CD4-positive, CD25-positive, alpha-beta regulatory T cell (primary cell): Measurements from ENCODE around the gene BBIP1. TPM values are rescaled to one million over a fixed set of nuclear protein-coding genes. Genes with fewer than 3 reads are reported as not detected.

ENCODE experiments used
- ATAC-seq, 2 donors: fragments of 150-1000 bp; cut with Tn5 transposase; one replicate each; pipeline ENCODE4 v1.10.0; 2021; ENCODE audit warnings: low read depth in 2 of 2, moderate number of reproducible peaks in 2 of 2, moderate library complexity in 1 of 2
- DNase-seq, 3 donors: peaks; one replicate each; pipeline versions ENCODE4 v3.0.0 to v3.0.0-alpha.2; 2012 to 2022; ENCODE audit warnings: mixed read lengths in 1 of 3
- H3K27ac ChIP-seq: one replicate; pipeline ENCODE4 v1.7.0; 2013; ENCODE audit warnings: mild to moderate bottlenecking, low read length; ENCODE audit not compliant: insufficient read depth, poor library complexity, severe bottlenecking
- H3K27me3 ChIP-seq: one replicate; pipeline ENCODE4 v1.7.0; 2013; ENCODE audit warnings: low read length; ENCODE audit not compliant: control insufficient read depth, insufficient read depth
- H3K36me3 ChIP-seq: one replicate; pipeline ENCODE4 v1.7.0; 2013; ENCODE audit warnings: mild to moderate bottlenecking, low read length, moderate library complexity; ENCODE audit not compliant: control insufficient read depth, insufficient read depth
- H3K4me1 ChIP-seq: 2 replicates; pipeline ENCODE4 v1.7.0; 2013; ENCODE audit warnings: mild to moderate bottlenecking, low read length; ENCODE audit not compliant: insufficient read depth, control insufficient read depth, poor library complexity, severe bottlenecking
- H3K4me3 ChIP-seq: one replicate; pipeline ENCODE4 v1.7.0; 2013; ENCODE audit warnings: low read depth, mild to moderate bottlenecking, low read length, moderate library complexity
- H3K9me3 ChIP-seq, 2 experiments: 1 replicate in 1 of 2; 2 replicates in 1 of 2; pipeline ENCODE4 v1.7.0; 2013; ENCODE audit warnings: low read length in 2 of 2, mild to moderate bottlenecking in 1 of 2, moderate library complexity in 1 of 2; ENCODE audit not compliant: control insufficient read depth in 2 of 2
- H3K27ac Mint-ChIP-seq, 3 donors: one replicate each; pipeline ENCODE4 v1.8.0; 2020 to 2022; ENCODE audit warnings: mild to moderate bottlenecking in 3 of 3, mixed read lengths in 3 of 3, moderate library complexity in 2 of 3
- H3K27me3 Mint-ChIP-seq: one replicate; pipeline ENCODE4 v1.8.0; 2022; ENCODE audit warnings: mild to moderate bottlenecking, mixed read lengths
- H3K36me3 Mint-ChIP-seq: one replicate; pipeline ENCODE4 v1.8.0; 2020; ENCODE audit warnings: mixed read lengths
- H3K4me1 Mint-ChIP-seq, 4 donors: one replicate each; pipeline ENCODE4 v1.8.0; 2020 to 2022; ENCODE audit warnings: mixed read lengths in 4 of 4, mild to moderate bottlenecking in 1 of 4
- H3K4me3 Mint-ChIP-seq, 4 donors: one replicate each; pipeline ENCODE4 v1.8.0; 2020 to 2022; ENCODE audit warnings: mild to moderate bottlenecking in 4 of 4, mixed read lengths in 4 of 4, moderate library complexity in 3 of 4
- H3K9me3 Mint-ChIP-seq, 7 donors: one replicate each; pipeline ENCODE4 v1.8.0; 2020 to 2022; ENCODE audit warnings: mixed read lengths in 7 of 7, mild to moderate bottlenecking in 3 of 7, moderate library complexity in 2 of 7
- polyA plus RNA-seq, 4 donors: library from polyadenylated mRNA; unstranded; fragments of 300-500 nt; fragmentation: Illumina TruSeq; gene quantifications; one replicate each; pipeline ENCODE4 v1.2.3, GENCODE V29; 2021
- total RNA-seq: library from RNA; stranded (reverse); gene quantifications from one replicate; pipeline ENCODE4 v1.2.3, GENCODE V29; 2022

BBIP1 gene
- total and polyA plus RNA-seq, 5 donors from 2014 or later = 34.1 to 42.3 (median 39.3) TPM

DNA sequence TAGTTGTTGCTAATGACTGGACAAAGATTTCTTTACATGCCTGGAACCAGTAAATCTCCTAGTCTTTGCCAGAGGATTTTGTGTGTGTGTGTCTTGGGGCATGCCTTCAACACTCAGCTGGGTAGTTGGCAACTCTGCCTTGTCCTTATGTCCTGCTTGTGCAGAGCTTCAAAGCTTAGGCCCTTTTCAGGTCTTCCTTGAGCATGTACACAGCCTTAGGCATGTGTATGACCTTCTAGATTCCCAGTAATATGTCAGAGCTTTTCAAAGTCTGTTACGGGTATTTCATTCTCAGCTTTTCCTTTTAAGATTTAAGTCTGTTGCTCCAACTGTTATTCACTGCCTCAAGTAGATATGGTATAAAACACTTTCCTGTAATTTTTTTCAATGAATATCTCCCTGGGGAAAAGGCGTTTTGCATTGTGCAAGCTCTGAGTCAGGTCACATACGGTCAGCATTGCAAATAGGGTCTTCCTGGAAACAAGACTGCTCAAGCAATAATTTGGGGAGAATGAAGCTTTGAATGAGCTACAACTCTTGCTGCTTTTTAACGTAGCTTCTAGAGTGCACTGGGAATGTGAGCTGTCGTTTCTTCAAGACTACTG is 25.9 kb upstream of the BBIP1 start:
- peaks cover 55 to 66% (median 64%) of the 10 kb centered on the region in 4 donors for H3K4me1 Mint-ChIP-seq
- DNase-seq (no peak), ATAC-seq (no peak)
- no peaks in the 10 kb centered on the region for H3K27me3 Mint-ChIP-seq
- Histone ChIP-seq H3K4me3 (no peak overlapping the region), H3K27me3 (no peaks in the 10 kb centered on the region), H3K36me3 (peaks cover 28% of the 10 kb centered on the region), H3K4me1 (no peaks in the 10 kb centered on the region), H3K9me3 (no peaks in the 10 kb centered on the region), H3K27ac (no peak overlapping the region)
- peak overlapping the region in 1 of 4 donors; percentile 28 for H3K4me3 Mint-ChIP-seq
- no peak overlapping the region for H3K27ac Mint-ChIP-seq
- H3K9me3 Mint-ChIP-seq = peaks cover 0 to 15% (median 3%) of the 10 kb centered on the region in 7 donors
- H3K36me3 Mint-ChIP-seq = peaks cover 60% of the 10 kb centered on the region

DNA sequence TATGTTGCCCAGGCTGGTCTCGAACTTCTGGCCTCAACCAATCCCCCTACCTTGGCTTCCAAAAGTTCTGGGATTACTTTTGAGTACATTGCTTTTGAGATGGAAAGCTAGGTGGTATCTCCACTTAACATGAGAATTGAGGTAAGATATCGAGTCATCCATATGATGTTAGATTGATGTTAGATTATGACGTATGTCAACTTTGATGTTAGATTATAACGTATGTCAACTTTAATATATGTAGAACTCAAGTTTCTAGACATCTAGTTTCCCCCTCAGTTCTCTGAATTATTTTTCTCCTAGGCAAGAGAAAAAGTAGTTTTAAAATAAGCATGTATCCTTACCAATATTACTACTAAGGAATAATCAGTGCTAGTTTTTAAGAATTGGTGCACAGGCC is 20.4 kb upstream of the BBIP1 start:
- no peaks in the 10 kb centered on the region for H3K27me3 Mint-ChIP-seq
- no peak overlapping the region for H3K27ac Mint-ChIP-seq
- H3K36me3 ChIP-seq = peaks cover 23% of the 10 kb centered on the region
- no peaks in the 10 kb centered on the region for H3K27me3 ChIP-seq
- ATAC-seq (no peak), DNase-seq (no peak)
- peaks cover 33% of the 10 kb centered on the region for H3K36me3 Mint-ChIP-seq
- H3K9me3 Mint-ChIP-seq = peaks cover 0 to 15% (median 0%) of the 10 kb centered on the region in 7 donors
- no peaks in the 10 kb centered on the region for H3K4me1 ChIP-seq
- H3K4me1 Mint-ChIP-seq = peaks cover 44 to 62% (median 52%) of the 10 kb centered on the region in 4 donors
- no peaks in the 10 kb centered on the region for H3K9me3 ChIP-seq
- H3K4me3 ChIP-seq = no peak overlapping the region
- H3K27ac ChIP-seq = no peak overlapping the region
- no peak overlapping the region for H3K4me3 Mint-ChIP-seq

DNA sequence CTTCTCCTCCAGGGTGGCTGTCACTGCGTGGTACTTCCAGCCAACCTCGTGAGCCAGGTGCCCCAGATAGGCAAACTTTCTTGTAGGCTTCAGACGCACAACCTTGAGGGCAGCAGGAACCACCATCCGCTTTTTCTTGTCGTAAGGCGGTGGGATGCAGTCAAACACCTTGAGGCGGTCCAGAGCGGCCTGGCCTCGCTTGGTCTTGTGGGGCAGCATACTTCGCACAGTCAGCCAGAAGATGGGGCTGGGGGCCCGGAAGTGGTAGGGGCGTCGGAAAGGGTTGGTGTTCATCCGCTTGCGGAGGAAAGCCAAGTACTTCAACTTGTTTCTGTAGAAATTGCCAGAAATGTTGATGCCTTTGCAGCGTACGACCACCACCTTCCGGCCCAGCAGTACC is 17.8 kb upstream of the BBIP1 start:
- Mint-ChIP-seq H3K4me3 (no peak overlapping the region), H3K9me3 (peaks cover 0 to 4% (median 0%) of the 10 kb centered on the region in 7 donors), H3K36me3 (peaks cover 13% of the 10 kb centered on the region), H3K4me1 (peaks cover 35 to 55% (median 47%) of the 10 kb centered on the region in 4 donors), H3K27me3 (no peaks in the 10 kb centered on the region), H3K27ac (no peak overlapping the region)
- DNase-seq (no peak), ATAC-seq (no peak)
- no peak overlapping the region for H3K4me3 ChIP-seq
- no peaks in the 10 kb centered on the region for H3K4me1 ChIP-seq
- H3K27ac ChIP-seq = no peak overlapping the region
- H3K27me3 ChIP-seq = no peaks in the 10 kb centered on the region
- peaks cover 10% of the 10 kb centered on the region for H3K36me3 ChIP-seq
- no peaks in the 10 kb centered on the region for H3K9me3 ChIP-seq

DNA sequence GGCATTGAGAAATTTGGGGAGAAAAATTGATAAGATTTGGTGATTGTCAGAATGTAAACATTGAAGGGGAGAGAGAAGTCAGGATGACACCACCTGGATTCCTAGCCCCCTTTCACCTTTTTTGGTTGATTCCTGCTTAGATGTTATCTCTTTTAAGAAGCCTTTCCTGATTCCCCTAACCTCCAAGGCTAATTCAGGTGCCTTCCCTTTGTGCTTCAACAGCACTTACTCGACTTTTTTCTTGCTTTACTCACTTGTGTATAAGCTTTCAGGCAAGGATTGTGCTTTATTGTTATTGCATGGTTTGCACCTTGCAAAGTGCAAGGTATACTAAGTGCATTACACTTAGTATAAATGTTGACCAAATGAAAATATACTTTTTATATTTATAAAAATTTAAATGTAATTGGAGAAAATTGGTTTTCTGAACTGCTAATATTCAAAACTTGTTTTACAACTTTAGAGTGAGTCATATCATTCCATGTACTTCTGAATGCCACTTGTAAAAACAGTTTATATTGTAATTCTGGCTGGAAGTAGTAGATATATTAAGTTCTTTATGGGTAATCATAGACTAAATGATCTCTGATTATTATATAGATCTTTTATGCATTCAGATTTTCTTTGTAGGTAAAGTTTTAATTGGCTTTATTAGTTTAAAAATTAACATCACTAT is 13.7 kb upstream of the BBIP1 start:
- Mint-ChIP-seq H3K4me1 (peaks cover 15 to 40% (median 33%) of the 10 kb centered on the region in 4 donors), H3K4me3 (no peak overlapping the region), H3K27me3 (no peaks in the 10 kb centered on the region), H3K27ac (no peak overlapping the region), H3K9me3 (no peaks in the 10 kb centered on the region), H3K36me3 (no peaks in the 10 kb centered on the region)
- no peak for DNase-seq
- Histone ChIP-seq H3K36me3 (peaks cover 5% of the 10 kb centered on the region), H3K9me3 (no peaks in the 10 kb centered on the region), H3K4me3 (no peak overlapping the region), H3K27ac (no peak overlapping the region), H3K27me3 (no peaks in the 10 kb centered on the region), H3K4me1 (peaks cover 16% of the 10 kb centered on the region)
- ATAC-seq = no peak

DNA sequence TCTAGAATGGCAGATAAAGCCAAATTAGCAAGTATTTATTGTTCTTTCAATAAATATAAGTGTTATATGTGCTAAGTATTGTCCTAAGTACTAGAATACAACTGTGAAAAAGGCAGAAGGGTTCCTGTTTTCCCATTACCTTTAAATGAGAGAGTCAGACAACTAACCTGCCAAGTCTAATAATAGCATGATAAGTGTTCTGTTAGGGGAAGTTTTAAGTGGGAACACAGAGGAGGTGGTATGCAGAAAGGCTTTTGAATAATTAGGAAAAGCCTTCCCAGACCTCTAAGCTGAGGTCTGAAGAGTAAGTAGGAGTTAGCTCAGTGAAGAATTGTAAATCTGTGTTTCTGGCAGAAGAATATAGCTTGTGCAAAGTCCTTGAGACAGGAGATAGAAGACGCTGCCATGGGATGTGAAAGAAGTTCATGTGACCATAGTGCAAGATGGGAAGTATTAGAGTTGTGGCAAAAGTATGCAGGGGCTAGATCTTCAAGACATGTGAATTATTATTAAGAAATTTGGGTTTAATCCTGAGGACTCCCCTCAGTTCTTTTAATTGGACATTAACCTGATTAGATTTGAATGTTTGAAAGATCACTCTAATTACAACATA is 12.9 kb upstream of the BBIP1 start:
- Histone ChIP-seq H3K27ac (no peak overlapping the region), H3K9me3 (no peaks in the 10 kb centered on the region), H3K27me3 (no peaks in the 10 kb centered on the region), H3K4me1 (peaks cover 23% of the 10 kb centered on the region), H3K36me3 (peaks cover 2% of the 10 kb centered on the region), H3K4me3 (peak overlapping the region; percentile 9)
- Mint-ChIP-seq H3K4me1 (peaks cover 17 to 42% (median 34%) of the 10 kb centered on the region in 4 donors), H3K27ac (no peak overlapping the region), H3K27me3 (no peaks in the 10 kb centered on the region), H3K36me3 (no peaks in the 10 kb centered on the region), H3K9me3 (no peaks in the 10 kb centered on the region), H3K4me3 (no peak overlapping the region)
- DNase-seq (no peak), ATAC-seq (no peak)

DNA sequence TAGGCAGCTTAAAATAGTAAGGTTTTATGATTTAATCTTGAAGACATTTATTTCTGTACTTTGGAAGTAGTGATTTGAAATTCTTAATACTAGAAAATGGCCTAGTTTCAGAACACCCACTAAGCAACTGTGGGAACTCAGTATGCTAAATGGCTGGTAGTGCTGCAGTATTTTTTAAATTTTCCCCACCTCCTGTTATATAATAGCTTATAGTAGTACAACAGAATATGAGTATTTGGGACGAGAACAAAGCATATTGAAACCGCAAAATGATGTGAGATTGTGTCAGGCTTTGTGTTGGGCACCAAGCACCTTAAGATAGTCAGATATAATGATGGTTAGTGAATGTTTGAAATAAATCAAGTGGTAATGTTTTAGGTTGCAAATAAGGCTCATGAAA is 8.5 kb upstream of the BBIP1 start:
- no peaks in the 10 kb centered on the region for H3K27me3 ChIP-seq
- peak overlapping the region; percentile 7 for H3K4me3 ChIP-seq
- Mint-ChIP-seq H3K27me3 (no peaks in the 10 kb centered on the region), H3K4me3 (no peak overlapping the region), H3K36me3 (no peaks in the 10 kb centered on the region), H3K4me1 (peaks cover 24 to 47% (median 38%) of the 10 kb centered on the region in 4 donors), H3K27ac (no peak overlapping the region), H3K9me3 (no peaks in the 10 kb centered on the region)
- H3K27ac ChIP-seq = no peak overlapping the region
- H3K4me1 ChIP-seq = peaks cover 35% of the 10 kb centered on the region
- H3K36me3 ChIP-seq = no peaks in the 10 kb centered on the region
- DNase-seq (no peak), ATAC-seq (no peak)
- H3K9me3 ChIP-seq = no peaks in the 10 kb centered on the region

DNA sequence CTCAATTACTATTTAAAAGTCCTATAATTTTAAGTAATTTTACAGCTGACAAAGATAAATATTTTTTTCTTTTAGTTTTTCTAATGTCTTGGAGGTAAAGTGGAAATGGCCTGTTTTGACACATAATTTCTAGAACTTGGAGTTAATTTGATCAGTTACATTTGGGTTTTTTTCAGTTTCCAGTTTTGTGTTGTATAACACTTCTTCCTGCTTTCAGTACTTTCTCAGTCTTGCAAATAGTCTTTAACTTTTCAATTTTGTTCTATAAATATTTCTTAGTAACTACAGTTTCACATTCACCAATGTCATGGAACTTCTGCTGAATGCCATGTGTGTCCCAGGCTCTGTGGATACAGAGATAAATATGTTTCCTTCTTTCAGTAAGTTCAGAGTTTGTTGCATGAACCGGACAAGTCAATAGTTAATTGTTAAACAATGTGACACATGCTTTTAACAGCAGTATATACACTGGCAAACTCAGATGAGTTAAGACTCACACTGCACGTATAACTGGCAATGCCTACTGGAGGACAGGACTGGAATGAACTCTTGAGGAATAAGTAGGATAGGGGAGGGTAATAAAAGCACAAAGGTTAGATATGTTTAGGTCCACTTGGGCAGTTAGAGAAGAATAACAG is 5.0 kb upstream of the BBIP1 start:
- Mint-ChIP-seq H3K27ac (peak overlapping the region in 1 of 3 donors; percentile 33), H3K9me3 (no peaks in the 10 kb centered on the region), H3K27me3 (no peaks in the 10 kb centered on the region), H3K36me3 (no peaks in the 10 kb centered on the region), H3K4me3 (peak overlapping the region in 2 of 4 donors; percentile 16 to 17), H3K4me1 (peaks cover 24 to 68% (median 41%) of the 10 kb centered on the region in 4 donors)
- H3K4me3 ChIP-seq = peak overlapping the region; percentile 9
- H3K27ac ChIP-seq = no peak overlapping the region
- no peaks in the 10 kb centered on the region for H3K36me3 ChIP-seq
- DNase-seq = no peak
- no peaks in the 10 kb centered on the region for H3K9me3 ChIP-seq
- H3K27me3 ChIP-seq = no peaks in the 10 kb centered on the region
- ATAC-seq = no peak
- peaks cover 39% of the 10 kb centered on the region for H3K4me1 ChIP-seq
